Measurements from ENCODE around the gene AP2S1.
"Not testable (repeated sequence)": the region's sequence is repeated elsewhere in the genome, so short reads cannot be mapped to it uniquely, and the experiment has no call there.

Gene AP2S1

DNA sequence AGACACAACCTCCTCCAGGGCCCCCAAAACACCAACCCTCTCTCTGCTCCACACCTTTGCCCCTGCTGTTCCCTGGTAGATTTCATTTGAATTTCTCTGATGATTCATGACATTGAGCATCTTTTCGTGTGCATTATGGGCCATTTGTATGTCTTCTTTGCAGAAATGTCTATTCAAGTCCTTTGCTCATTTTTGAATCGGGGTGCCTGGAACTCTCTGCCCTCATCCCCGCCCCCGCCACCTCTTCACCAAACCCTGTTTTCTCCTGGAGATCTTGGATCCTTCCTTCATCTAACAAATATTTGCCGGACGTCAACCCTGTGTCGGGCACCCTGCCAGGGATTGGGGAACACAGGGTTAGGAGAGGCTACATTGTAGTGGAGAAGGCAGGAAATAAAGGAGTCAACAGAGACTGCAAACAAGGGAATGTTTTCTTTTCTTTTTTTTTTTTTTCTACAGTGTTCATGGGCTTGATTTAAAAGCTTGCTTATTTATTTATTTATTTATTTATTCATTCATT, 36.7 kb downstream of the AP2S1 start:
- Histone ChIP-seq H3K36me3 (ENCODE audit: control insufficient read depth in 1 of 2, insufficient read depth in 2 of 2, low read length in 2 of 2) (no peaks in the 10 kb centered on the region), H3K4me1 (ENCODE audit: control insufficient read depth in 1 of 2, insufficient read depth in 2 of 2, low read length in 2 of 2) (peaks cover 0 to 8% of the 10 kb centered on the region in 2 donors), H3K4me3 (ENCODE audit: low read depth in 1 of 2, low read length in 2 of 2) (no peak overlapping the region), H3K9me3 (ENCODE audit: control insufficient read depth in 1 of 2, low read length in 2 of 2) (no peaks in the 10 kb centered on the region), H3K27me3 (ENCODE audit: low read depth, low read length) (no peaks in the 10 kb centered on the region), H3K27ac (ENCODE audit: low read length) (no peak overlapping the region)

DNA sequence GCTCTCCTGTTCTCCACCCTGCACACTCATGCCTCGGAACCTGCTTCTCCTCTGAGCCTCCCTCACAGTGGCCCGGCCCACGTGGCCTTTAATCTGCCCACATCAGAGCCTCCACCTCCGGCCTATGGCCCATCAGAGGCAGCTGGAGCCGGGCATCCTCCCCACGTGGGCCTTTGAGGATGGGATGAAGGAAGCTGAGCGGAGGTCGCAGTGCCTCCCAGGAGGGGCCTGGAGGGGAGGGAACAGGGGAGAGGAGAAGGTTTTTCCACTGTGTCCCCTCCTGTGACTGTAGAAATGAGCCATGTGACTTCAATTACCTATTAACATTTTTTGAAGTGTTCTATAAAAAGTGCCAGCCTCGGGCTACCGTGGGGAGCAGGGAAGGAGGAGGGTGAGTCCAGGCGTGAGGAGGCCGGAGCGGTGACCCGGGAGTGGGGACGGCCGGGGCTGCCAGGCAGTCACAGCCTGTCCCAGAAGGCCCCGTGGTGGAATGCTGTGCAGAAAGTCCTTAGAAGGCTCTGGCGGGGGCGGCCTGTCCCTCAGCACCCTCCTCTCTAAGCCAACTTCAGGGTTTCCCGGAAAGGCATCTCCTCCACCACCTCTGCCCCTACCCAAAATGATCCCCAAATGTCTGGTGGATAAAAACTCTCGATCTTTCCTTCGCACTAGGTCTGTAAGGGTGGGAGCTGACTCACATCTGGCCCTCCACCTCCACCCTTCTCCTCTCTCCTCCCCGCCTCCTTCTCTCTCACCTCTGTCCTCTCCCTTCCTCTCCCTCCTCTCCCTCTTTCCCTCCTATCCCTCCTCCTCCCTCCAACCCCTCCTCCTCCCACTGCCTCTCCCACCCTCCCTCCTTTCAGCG, 37.4 kb downstream of the AP2S1 start:
- H3K4me1 ChIP-seq (ENCODE audit: control insufficient read depth in 1 of 2, insufficient read depth in 2 of 2, low read length in 2 of 2): peaks cover 0 to 8% of the 10 kb centered on the region in 2 donors
- H3K4me3 ChIP-seq (ENCODE audit: low read depth in 1 of 2, low read length in 2 of 2): no peak overlapping the region
- H3K27ac ChIP-seq (ENCODE audit: low read length): no peak overlapping the region
- no peaks in the 10 kb centered on the region for H3K27me3 ChIP-seq (ENCODE audit: low read depth, low read length)
- H3K36me3 ChIP-seq (ENCODE audit: control insufficient read depth in 1 of 2, insufficient read depth in 2 of 2, low read length in 2 of 2): no peaks in the 10 kb centered on the region
- no peaks in the 10 kb centered on the region for H3K9me3 ChIP-seq (ENCODE audit: control insufficient read depth in 1 of 2, low read length in 2 of 2)

DNA sequence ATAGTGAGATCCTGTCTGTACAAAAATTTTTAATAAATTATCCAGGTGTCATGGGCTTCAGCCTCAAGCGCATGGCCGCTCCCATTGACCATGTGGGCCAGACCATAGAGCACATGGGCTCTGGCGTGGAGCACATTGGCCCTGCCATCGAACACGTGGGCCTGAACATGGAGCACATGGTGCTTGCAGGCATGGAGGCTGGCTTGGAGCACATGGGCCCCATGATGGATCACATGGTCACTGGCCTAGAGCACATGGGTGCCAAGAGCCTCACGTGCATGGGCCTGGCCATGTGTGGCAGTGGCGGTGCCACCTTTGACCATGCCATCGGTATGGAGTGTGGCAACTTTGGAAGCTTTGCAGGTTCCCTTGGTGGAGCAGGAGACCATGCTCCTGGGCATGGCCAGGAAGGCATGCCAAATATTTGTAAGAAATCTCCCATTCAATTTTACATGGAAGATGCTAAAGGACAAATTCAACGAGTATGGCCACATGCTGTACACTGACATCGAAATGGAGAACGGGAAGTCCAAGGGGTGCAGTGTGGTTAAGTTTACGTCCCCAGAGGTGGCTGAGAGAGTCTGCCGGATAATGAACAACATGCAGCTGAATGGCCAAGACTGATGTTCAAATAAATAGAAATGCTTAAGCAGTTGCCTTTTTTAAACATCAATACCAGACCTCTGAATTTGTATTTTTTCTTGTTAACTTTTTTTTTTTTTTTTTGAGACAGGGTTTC, 40.9 kb downstream of the AP2S1 start:
- H3K4me3 ChIP-seq (ENCODE audit: low read depth in 1 of 2, low read length in 2 of 2): no peak overlapping the region
- H3K9me3 ChIP-seq (ENCODE audit: control insufficient read depth in 1 of 2, low read length in 2 of 2): no peaks in the 10 kb centered on the region
- H3K36me3 ChIP-seq (ENCODE audit: control insufficient read depth in 1 of 2, insufficient read depth in 2 of 2, low read length in 2 of 2): no peaks in the 10 kb centered on the region
- no peaks in the 10 kb centered on the region for H3K27me3 ChIP-seq (ENCODE audit: low read depth, low read length)
- no peak overlapping the region for H3K27ac ChIP-seq (ENCODE audit: low read length)
- H3K4me1 ChIP-seq (ENCODE audit: control insufficient read depth in 1 of 2, insufficient read depth in 2 of 2, low read length in 2 of 2): peaks cover 0 to 8% of the 10 kb centered on the region in 2 donors

DNA sequence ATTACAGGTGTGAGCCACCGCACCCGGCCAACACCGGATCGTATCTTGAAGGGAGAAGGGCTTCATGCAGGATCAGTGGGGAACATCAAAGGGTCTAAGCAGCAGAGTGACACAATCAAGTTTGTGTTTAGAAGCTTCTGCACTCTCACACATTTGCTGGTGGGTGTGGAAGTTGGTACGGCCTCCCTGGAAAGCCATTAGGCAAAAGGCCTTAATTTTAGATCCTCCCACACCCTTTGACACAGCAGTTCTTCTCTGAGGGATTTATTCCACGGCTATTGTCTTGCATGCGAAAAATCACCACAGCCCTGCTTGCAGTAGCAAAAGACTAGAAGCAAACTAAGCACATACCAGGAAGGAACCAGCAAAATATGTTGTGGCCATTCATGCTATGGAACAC, 44.0 kb downstream of the AP2S1 start:
- no peaks in the 10 kb centered on the region for H3K9me3 ChIP-seq (ENCODE audit: control insufficient read depth in 1 of 2, low read length in 2 of 2)
- no peaks in the 10 kb centered on the region for H3K27me3 ChIP-seq (ENCODE audit: low read depth, low read length)
- no peak overlapping the region for H3K4me3 ChIP-seq (ENCODE audit: low read depth in 1 of 2, low read length in 2 of 2)
- H3K36me3 ChIP-seq (ENCODE audit: control insufficient read depth in 1 of 2, insufficient read depth in 2 of 2, low read length in 2 of 2): no peaks in the 10 kb centered on the region
- no peak overlapping the region for H3K27ac ChIP-seq (ENCODE audit: low read length)
- H3K4me1 ChIP-seq (ENCODE audit: control insufficient read depth in 1 of 2, insufficient read depth in 2 of 2, low read length in 2 of 2): no peaks in the 10 kb centered on the region

DNA sequence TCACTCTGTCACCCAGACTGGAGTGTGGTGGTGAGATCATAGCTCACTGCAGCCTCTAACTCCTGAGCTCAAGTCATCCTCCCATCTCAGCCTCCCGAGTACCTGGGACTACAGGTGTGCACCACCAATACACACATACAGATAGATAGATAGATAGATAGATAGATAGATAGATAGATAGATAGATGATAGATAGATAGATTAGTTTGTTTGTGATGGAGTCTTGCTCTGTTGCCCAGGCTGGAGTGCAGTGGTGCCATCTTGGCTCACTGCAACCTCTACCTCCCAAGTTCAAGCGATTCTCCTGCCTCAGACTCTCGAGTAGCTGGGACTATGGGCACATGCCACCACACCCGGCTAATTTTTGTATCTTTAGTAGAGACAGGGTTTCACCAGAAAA, 46.2 kb downstream of the AP2S1 start:
- H3K27me3 ChIP-seq (ENCODE audit: low read depth, low read length); H3K9me3 ChIP-seq (ENCODE audit: control insufficient read depth in 1 of 2, low read length in 2 of 2); H3K36me3 ChIP-seq (ENCODE audit: control insufficient read depth in 1 of 2, insufficient read depth in 2 of 2, low read length in 2 of 2); H3K27ac ChIP-seq (ENCODE audit: low read length); H3K4me1 ChIP-seq (ENCODE audit: control insufficient read depth in 1 of 2, insufficient read depth in 2 of 2, low read length in 2 of 2); H3K4me3 ChIP-seq (ENCODE audit: low read depth in 1 of 2, low read length in 2 of 2): not testable (repeated sequence)

DNA sequence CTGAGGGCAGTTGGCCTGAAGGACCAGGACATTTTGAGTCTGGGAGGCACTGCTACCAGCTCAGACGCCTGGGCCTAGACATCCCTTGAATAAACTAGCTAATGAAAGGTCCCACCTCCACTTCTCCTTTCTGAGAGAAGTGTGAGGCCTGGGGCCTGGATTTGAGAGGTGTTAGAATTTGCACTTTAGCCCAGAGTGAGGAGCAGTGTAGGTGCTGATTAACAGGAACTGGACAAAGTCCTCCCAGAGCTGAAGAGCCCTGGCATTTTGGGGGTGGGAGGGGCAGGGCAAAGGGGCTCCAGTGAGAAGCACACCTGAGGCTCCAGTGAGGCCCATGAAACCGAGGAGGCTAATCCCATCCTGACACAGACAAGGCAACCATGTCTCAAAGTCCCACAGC, 47.1 kb downstream of the AP2S1 start:
- H3K27me3 ChIP-seq (ENCODE audit: low read depth, low read length): no peaks in the 10 kb centered on the region
- H3K27ac ChIP-seq (ENCODE audit: low read length): no peak overlapping the region

DNA sequence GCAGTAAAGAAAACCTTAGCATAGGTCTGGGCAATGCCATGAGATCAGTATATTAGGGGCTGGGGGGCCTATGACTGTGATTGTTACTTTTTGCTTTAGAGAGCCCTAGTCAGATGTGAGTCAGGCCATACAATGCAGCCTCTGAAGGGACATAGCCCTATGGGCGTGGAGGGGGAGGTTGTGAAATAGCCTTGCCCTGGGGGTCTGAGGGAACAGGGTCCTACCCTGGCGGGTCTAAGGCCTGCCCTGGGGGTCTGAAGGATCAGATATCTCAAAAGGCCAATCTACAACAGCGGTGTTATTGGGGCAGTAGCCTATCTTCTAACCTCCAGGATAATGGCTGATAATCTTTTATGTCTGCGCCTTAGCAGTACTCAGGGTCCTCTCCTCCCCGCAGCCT, 48.5 kb downstream of the AP2S1 start:
- H3K4me3 ChIP-seq (ENCODE audit: low read depth in 1 of 2, low read length in 2 of 2): no peak overlapping the region
- no peaks in the 10 kb centered on the region for H3K9me3 ChIP-seq (ENCODE audit: control insufficient read depth in 1 of 2, low read length in 2 of 2)
- H3K36me3 ChIP-seq (ENCODE audit: control insufficient read depth in 1 of 2, insufficient read depth in 2 of 2, low read length in 2 of 2): no peaks in the 10 kb centered on the region
- no peaks in the 10 kb centered on the region for H3K27me3 ChIP-seq (ENCODE audit: low read depth, low read length)
- no peak overlapping the region for H3K27ac ChIP-seq (ENCODE audit: low read length)
- no peaks in the 10 kb centered on the region for H3K4me1 ChIP-seq (ENCODE audit: control insufficient read depth in 1 of 2, insufficient read depth in 2 of 2, low read length in 2 of 2)

More for the DNA sequence above, 47.1 kb downstream of the AP2S1 start:
- Histone ChIP-seq H3K36me3 (ENCODE audit: control insufficient read depth in 1 of 2, insufficient read depth in 2 of 2, low read length in 2 of 2) (no peaks in the 10 kb centered on the region), H3K4me3 (ENCODE audit: low read depth in 1 of 2, low read length in 2 of 2) (no peak overlapping the region), H3K9me3 (ENCODE audit: control insufficient read depth in 1 of 2, low read length in 2 of 2) (no peaks in the 10 kb centered on the region), H3K4me1 (ENCODE audit: control insufficient read depth in 1 of 2, insufficient read depth in 2 of 2, low read length in 2 of 2) (no peaks in the 10 kb centered on the region)

DNA sequence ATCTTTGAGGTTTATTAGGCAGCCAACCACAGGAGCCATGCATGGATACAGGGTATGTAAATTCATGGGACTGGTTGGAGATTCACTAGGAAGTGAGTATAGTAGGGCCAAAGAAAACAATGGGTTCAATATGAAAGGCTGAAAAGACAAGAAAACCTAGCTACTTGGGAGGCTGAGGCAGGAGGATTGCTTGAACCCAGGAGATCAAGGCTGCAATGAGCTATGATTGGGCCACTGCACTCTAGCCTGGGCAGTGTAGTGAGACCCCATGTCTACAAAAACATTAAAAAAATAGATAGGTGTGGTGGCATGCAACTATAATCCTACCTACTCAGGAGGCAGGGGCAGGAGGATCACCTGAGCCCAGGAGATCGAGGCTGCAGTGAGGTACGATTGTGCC, 51.9 kb downstream of the AP2S1 start:
- Histone ChIP-seq H3K4me3 (ENCODE audit: low read depth in 1 of 2, low read length in 2 of 2) (no peak overlapping the region), H3K36me3 (ENCODE audit: control insufficient read depth in 1 of 2, insufficient read depth in 2 of 2, low read length in 2 of 2) (no peaks in the 10 kb centered on the region)

DNA sequence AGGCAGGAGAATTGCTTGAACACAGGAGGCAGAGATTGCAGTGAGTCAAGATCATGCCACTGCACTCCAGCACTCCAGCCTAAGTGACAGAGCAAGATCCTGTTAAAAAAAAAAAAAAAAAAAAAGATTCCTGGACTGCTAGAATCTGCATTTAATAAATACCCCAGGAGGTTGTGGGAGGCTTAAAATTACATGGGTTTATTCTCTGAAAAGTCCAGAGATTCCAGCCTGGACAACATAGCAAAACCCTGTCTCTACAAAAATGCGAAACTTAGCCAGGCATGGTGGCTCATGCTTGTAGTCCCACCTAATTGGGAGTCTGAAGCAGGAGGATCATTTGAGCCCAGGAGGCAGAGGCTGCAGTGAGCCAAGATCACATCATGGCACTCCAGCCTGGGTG, 52.8 kb downstream of the AP2S1 start:
- H3K27me3 ChIP-seq (ENCODE audit: low read depth, low read length): no peaks in the 10 kb centered on the region
- no peaks in the 10 kb centered on the region for H3K9me3 ChIP-seq (ENCODE audit: control insufficient read depth in 1 of 2, low read length in 2 of 2)
- H3K4me1 ChIP-seq (ENCODE audit: control insufficient read depth in 1 of 2, insufficient read depth in 2 of 2, low read length in 2 of 2): no peaks in the 10 kb centered on the region
- H3K4me3 ChIP-seq (ENCODE audit: low read depth in 1 of 2, low read length in 2 of 2): no peak overlapping the region
- no peak overlapping the region for H3K27ac ChIP-seq (ENCODE audit: low read length)
- no peaks in the 10 kb centered on the region for H3K36me3 ChIP-seq (ENCODE audit: control insufficient read depth in 1 of 2, insufficient read depth in 2 of 2, low read length in 2 of 2)

More for the DNA sequence above, 51.9 kb downstream of the AP2S1 start:
- H3K4me1 ChIP-seq (ENCODE audit: control insufficient read depth in 1 of 2, insufficient read depth in 2 of 2, low read length in 2 of 2): no peaks in the 10 kb centered on the region
- no peak overlapping the region for H3K27ac ChIP-seq (ENCODE audit: low read length)
- no peaks in the 10 kb centered on the region for H3K9me3 ChIP-seq (ENCODE audit: control insufficient read depth in 1 of 2, low read length in 2 of 2)
- no peaks in the 10 kb centered on the region for H3K27me3 ChIP-seq (ENCODE audit: low read depth, low read length)

DNA sequence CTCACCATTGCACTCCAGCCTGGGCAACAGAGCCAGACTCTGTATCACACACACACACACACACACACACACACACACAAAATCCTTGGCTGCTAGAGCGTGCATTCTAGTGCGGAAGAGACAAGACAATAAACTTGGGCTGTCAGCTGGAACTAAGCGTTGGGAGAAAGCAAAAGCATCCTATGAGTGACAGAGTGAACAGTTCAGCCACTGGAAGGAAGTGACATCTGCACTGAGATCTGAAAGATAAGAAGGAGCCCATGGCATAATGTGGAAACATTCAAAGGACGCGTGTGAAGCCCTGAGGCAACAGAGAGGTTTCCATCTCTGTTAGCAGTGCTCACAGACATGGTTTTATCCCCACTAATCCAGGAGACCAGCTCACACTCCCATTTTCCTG, 58.7 kb downstream of the AP2S1 start:
- H3K36me3 ChIP-seq (ENCODE audit: control insufficient read depth in 1 of 2, insufficient read depth in 2 of 2, low read length in 2 of 2): no peaks in the 10 kb centered on the region
- H3K27me3 ChIP-seq (ENCODE audit: low read depth, low read length): no peaks in the 10 kb centered on the region
- no peaks in the 10 kb centered on the region for H3K9me3 ChIP-seq (ENCODE audit: control insufficient read depth in 1 of 2, low read length in 2 of 2)
- no peaks in the 10 kb centered on the region for H3K4me1 ChIP-seq (ENCODE audit: control insufficient read depth in 1 of 2, insufficient read depth in 2 of 2, low read length in 2 of 2)
- H3K4me3 ChIP-seq (ENCODE audit: low read depth in 1 of 2, low read length in 2 of 2): no peak overlapping the region
- no peak overlapping the region for H3K27ac ChIP-seq (ENCODE audit: low read length)

DNA sequence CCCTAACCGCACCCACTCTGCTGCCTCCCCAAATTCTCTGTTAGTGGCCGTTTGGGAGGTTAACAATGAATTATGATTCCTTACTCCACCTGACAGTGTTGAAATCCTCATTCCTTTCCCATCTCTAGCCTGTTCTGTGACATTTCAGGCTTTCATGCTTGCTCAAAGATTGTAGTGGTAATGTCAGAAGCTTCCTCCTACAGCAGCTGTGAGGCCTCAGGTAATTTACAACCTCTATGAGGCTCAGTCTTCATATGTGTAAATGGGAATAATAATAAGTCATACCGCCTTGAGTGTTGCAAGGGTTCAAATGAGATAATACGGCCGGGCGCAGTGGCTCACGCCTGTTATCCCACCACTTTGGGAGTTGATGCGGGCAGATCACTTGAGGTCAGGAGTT, 61.3 kb downstream of the AP2S1 start:
- Histone ChIP-seq H3K4me1 (ENCODE audit: control insufficient read depth in 1 of 2, insufficient read depth in 2 of 2, low read length in 2 of 2) (peaks cover 3 to 18% of the 10 kb centered on the region in 2 donors), H3K27me3 (ENCODE audit: low read depth, low read length) (no peaks in the 10 kb centered on the region), H3K27ac (ENCODE audit: low read length) (no peak overlapping the region)

More for the DNA sequence above, 61.3 kb downstream of the AP2S1 start:
- Histone ChIP-seq H3K4me3 (ENCODE audit: low read depth in 1 of 2, low read length in 2 of 2) (no peak overlapping the region), H3K36me3 (ENCODE audit: control insufficient read depth in 1 of 2, insufficient read depth in 2 of 2, low read length in 2 of 2) (no peaks in the 10 kb centered on the region), H3K9me3 (ENCODE audit: control insufficient read depth in 1 of 2, low read length in 2 of 2) (no peaks in the 10 kb centered on the region)
